ENCODE data around the gene CETN1.

Gene CETN1

GRCh38 chr18:580154-580553, at the start of gene CETN1:
CETN1 (plus strand) TSS chr18:580380; CDS start chr18:580409, 29 bp downstream.
- DNase-seq: no peak

GRCh38 chr18:532018-532417, 48.2 kb upstream of the CETN1 start:
- no peak for DNase-seq

GRCh38 chr18:532632-533031, 47.5 kb upstream of the CETN1 start:
- no peak for DNase-seq

GRCh38 chr18:533995-534601, 46.1 kb upstream of the CETN1 start:
- DNase-seq: no peak

GRCh38 chr18:543447-544078, 36.6 kb upstream of the CETN1 start:
- DNase-seq: no peak

GRCh38 chr18:549967-550366, 30.2 kb upstream of the CETN1 start:
- DNase-seq: no peak

GRCh38 chr18:551404-552061, 28.6 kb upstream of the CETN1 start:
- no peak for DNase-seq

- DNase-seq: no peak
These were observed 24.3 kb upstream of the CETN1 start for GRCh38 chr18:555705-556457.

GRCh38 chr18:564708-565561, 15.2 kb upstream of the CETN1 start:
- DNase-seq: peak in 1 of 58 donors; percentile 14

GRCh38 chr18:565562-566061, 14.6 kb upstream of the CETN1 start:
- DNase-seq: no peak

GRCh38 chr18:567122-567521, 13.1 kb upstream of the CETN1 start:
- DNase-seq: no peak

- DNase-seq: no peak
These were observed 11.4 kb upstream of the CETN1 start for GRCh38 chr18:568731-569130.

- DNase-seq: no peak
These were observed 9.9 kb upstream of the CETN1 start for GRCh38 chr18:570256-570655.

- no peak for DNase-seq
These were observed 9.5 kb upstream of the CETN1 start for GRCh38 chr18:570697-571096.

- no peak for DNase-seq
These were observed 7.9 kb upstream of the CETN1 start for GRCh38 chr18:572091-572830.

- DNase-seq: no peak
These were observed 7.3 kb upstream of the CETN1 start for GRCh38 chr18:572831-573289.

- DNase-seq: no peak
These were observed 6.8 kb upstream of the CETN1 start for GRCh38 chr18:573385-573784.

GRCh38 chr18:574149-574860, 5.9 kb upstream of the CETN1 start:
- no peak for DNase-seq

- DNase-seq: no peak
These were observed 5.1 kb upstream of the CETN1 start for GRCh38 chr18:574865-575645.
